Astrocyte of the spinal cord (primary cell): ENCODE data around the gene AKR7A2.

Experiments used
- DNase-seq: peaks from one replicate; pipeline ENCODE4 v3.0.0; 2011; ENCODE audit warnings: low read depth, low spot score
- H3K4me3 ChIP-seq: 2 replicates; pipeline ENCODE4 v1.5.1; 2011; ENCODE audit warnings: low read depth, mild to moderate bottlenecking, low read length, moderate library complexity
- CTCF ChIP-seq: IDR thresholded peaks from 2 replicates; pipeline ENCODE4 v1.5.1; 2012; ENCODE audit warnings: low read depth, mild to moderate bottlenecking, low read length, inconsistent platforms
- in situ Hi-C: cut with HindIII; loops from 2 replicates; pipeline ENCODE4 v1.10.0; 2017; ENCODE audit warnings: low sequenced_read_pairs

Gene AKR7A2

GRCh38 chr1:19341201-19342061 is 29.5 kb upstream of the AKR7A2 start:
- TF ChIP-seq CTCF, result peak; percentile 94
- no peak overlapping the region for H3K4me3 ChIP-seq
- in situ Hi-C loops, result loop anchor here (25.0 kb wide), 1 partner anchor 296 kb away; the partner anchor contains the start of gene NBL1
- DNase-seq, result peak; percentile 78

GRCh38 chr1:19340387-19340937 is 28.5 kb upstream of the AKR7A2 start:
- no peak overlapping the region for H3K4me3 ChIP-seq
- in situ Hi-C loops, result loop anchor here (25.0 kb wide), 1 partner anchor 297 kb away; the partner anchor contains the start of gene NBL1
- no peak for TF ChIP-seq CTCF
- DNase-seq, result no peak

- TF ChIP-seq CTCF, result no peak
- H3K4me3 ChIP-seq, result no peak overlapping the region
- DNase-seq, result no peak
- in situ Hi-C loops, result loop anchor here (25.0 kb wide), 1 partner anchor 298 kb away; the partner anchor contains the start of gene NBL1
Measured at GRCh38 chr1:19339214-19339861, 27.4 kb upstream of the AKR7A2 start.

GRCh38 chr1:19338323-19338762 is 26.4 kb upstream of the AKR7A2 start:
- in situ Hi-C loops, result loop anchor here (25.0 kb wide), 1 partner anchor 299 kb away; the partner anchor contains the start of gene NBL1
- DNase-seq, result no peak
- no peak overlapping the region for H3K4me3 ChIP-seq
- peak; percentile 47 for TF ChIP-seq CTCF

GRCh38 chr1:19337289-19337688 is 25.3 kb upstream of the AKR7A2 start:
- H3K4me3 ChIP-seq, result no peak overlapping the region
- in situ Hi-C loops, result loop anchor here (25.0 kb wide), 1 partner anchor 300 kb away; the partner anchor contains the start of gene NBL1
- TF ChIP-seq CTCF, result no peak
- no peak for DNase-seq

GRCh38 chr1:19336543-19336942 is 24.6 kb upstream of the AKR7A2 start:
- in situ Hi-C loops, result loop anchor here (25.0 kb wide), 1 partner anchor 301 kb away; the partner anchor contains the start of gene NBL1
- H3K4me3 ChIP-seq, result no peak overlapping the region
- DNase-seq, result no peak
- TF ChIP-seq CTCF, result no peak
